Measurements from ENCODE around the gene LAMB3. TPM values are rescaled to one million over a fixed set of nuclear protein-coding genes. Genes with fewer than 3 reads are reported as not detected.
"Not testable (repeated sequence)": the region's sequence is repeated elsewhere in the genome, so short reads cannot be mapped to it uniquely, and the experiment has no call there.

The LAMB3 gene
- 1 to 10 TPM; 3.1 to 4.2 TPM for total RNA-seq

- DNase-seq = no peak
- Mint-ChIP-seq H3K27me3 (no peaks in the 10 kb centered on the region), H3K9me3 (ENCODE audit: low read depth) (no peaks in the 10 kb centered on the region), H3K27ac (peak within 1 kb of the TSS; percentile 73), H3K4me3 (no peak within 1 kb of the TSS), H3K36me3 (ENCODE audit: low read depth) (no peaks in the 10 kb centered on the region), H3K4me1 (peaks cover 54% of the 10 kb centered on the region)
- ATAC-seq = no peak
- intact Hi-C loops (cut with DNase I, micrococcal nuclease) = loop anchor here (2.0 to 5.0 kb wide), 2 partner anchors 95 to 100 kb away; no protein-coding TSS in a partner anchor
- ChIA-PET POLR2A (no interaction called here), CTCF (interaction anchor here (0.8 to 4.1 kb wide), 7 partner anchors 13 to 96 kb away, joined by 4 to 12 read pairs (median 7); no protein-coding TSS in a partner anchor)
Observed at GRCh38 chr1:209652121-209652735, at the start of gene LAMB3. TSS of gene LAMB3 (minus strand) at chr1:209652425. CDS start at chr1:209650944, 1,481 bp downstream.

GRCh38 chr1:209700686-209701085 is 48.5 kb upstream of the LAMB3 start:
- DNase-seq; H3K27me3 Mint-ChIP-seq; intact Hi-C loops (cut with DNase I, micrococcal nuclease); POLR2A ChIA-PET; H3K9me3 Mint-ChIP-seq (ENCODE audit: low read depth); H3K4me3 Mint-ChIP-seq; ATAC-seq; H3K36me3 Mint-ChIP-seq (ENCODE audit: low read depth); H3K27ac Mint-ChIP-seq: not testable (repeated sequence)
- CTCF ChIA-PET = interaction anchor here (0.7 to 1.1 kb wide), 2 partner anchors 34 to 55 kb away, joined by 3 read pairs; no protein-coding TSS in a partner anchor
- H3K4me1 Mint-ChIP-seq = peaks cover 50% of the 10 kb centered on the region

GRCh38 chr1:209697126-209697525 is 44.9 kb upstream of the LAMB3 start:
- no peaks in the 10 kb centered on the region for H3K27me3 Mint-ChIP-seq
- POLR2A ChIA-PET = no interaction called here
- peak overlapping the region; percentile 34 for H3K27ac Mint-ChIP-seq
- intact Hi-C loops (cut with DNase I, micrococcal nuclease) = no loop called here
- CTCF ChIA-PET = interaction anchor here (0.6 to 1.6 kb wide), 10 partner anchors 10 to 131 kb away, joined by 3 to 10 read pairs (median 4); no protein-coding TSS in a partner anchor
- DNase-seq (no peak), ATAC-seq (no peak)
- no peak overlapping the region for H3K4me3 Mint-ChIP-seq
- H3K4me1 Mint-ChIP-seq = peaks cover 45% of the 10 kb centered on the region
- no peaks in the 10 kb centered on the region for H3K9me3 Mint-ChIP-seq (ENCODE audit: low read depth)
- H3K36me3 Mint-ChIP-seq (ENCODE audit: low read depth) = no peaks in the 10 kb centered on the region

GRCh38 chr1:209696673-209697072 is 44.4 kb upstream of the LAMB3 start:
- no peaks in the 10 kb centered on the region for H3K36me3 Mint-ChIP-seq (ENCODE audit: low read depth)
- no peaks in the 10 kb centered on the region for H3K27me3 Mint-ChIP-seq
- H3K4me3 Mint-ChIP-seq = no peak overlapping the region
- CTCF ChIA-PET = interaction anchor here (0.7 to 1.6 kb wide), 10 partner anchors 9 to 130 kb away, joined by 3 to 10 read pairs (median 4); no protein-coding TSS in a partner anchor
- intact Hi-C loops (cut with DNase I, micrococcal nuclease) = no loop called here
- no peak for DNase-seq
- no peak for ATAC-seq
- POLR2A ChIA-PET = no interaction called here
- peaks cover 44% of the 10 kb centered on the region for H3K4me1 Mint-ChIP-seq
- no peaks in the 10 kb centered on the region for H3K9me3 Mint-ChIP-seq (ENCODE audit: low read depth)
- peak overlapping the region; percentile 64 for H3K27ac Mint-ChIP-seq

- H3K36me3 Mint-ChIP-seq (ENCODE audit: low read depth) = no peaks in the 10 kb centered on the region
- POLR2A ChIA-PET = no interaction called here
- CTCF ChIA-PET = interaction anchor here (0.7 to 4.0 kb wide), 28 partner anchors 9 to 178 kb away, joined by 3 to 23 read pairs (median 4); partner anchors contain the start of genes G0S2, HSD11B1 and LAMB3
Observed at GRCh38 chr1:209692745-209693504, 40.7 kb upstream of the LAMB3 start.

GRCh38 chr1:209692296-209692695 is 40.1 kb upstream of the LAMB3 start:
- Mint-ChIP-seq H3K27ac (peak overlapping the region; percentile 35), H3K36me3 (ENCODE audit: low read depth) (no peaks in the 10 kb centered on the region), H3K4me1 (peaks cover 42% of the 10 kb centered on the region), H3K4me3 (no peak overlapping the region), H3K27me3 (no peaks in the 10 kb centered on the region), H3K9me3 (ENCODE audit: low read depth) (no peaks in the 10 kb centered on the region)
- DNase-seq = no peak
- CTCF ChIA-PET = interaction anchor here (0.8 to 4.0 kb wide), 16 partner anchors 10 to 126 kb away, joined by 3 to 23 read pairs (median 6); partner anchors contain the start of genes G0S2, HSD11B1 and LAMB3
- intact Hi-C loops (cut with DNase I, micrococcal nuclease) = loop anchor here (2.0 to 5.0 kb wide), 4 partner anchors 45 to 135 kb away; partner anchors contain the start of gene UTP25 (in 1 of the 2)
- POLR2A ChIA-PET = no interaction called here
- ATAC-seq = no peak

More at GRCh38 chr1:209692745-209693504, 40.7 kb upstream of the LAMB3 start:
- DNase-seq (peak; percentile 88), ATAC-seq (peak; percentile 68)
- Mint-ChIP-seq H3K4me3 (no peak overlapping the region), H3K27me3 (no peaks in the 10 kb centered on the region), H3K9me3 (ENCODE audit: low read depth) (no peaks in the 10 kb centered on the region), H3K27ac (peak overlapping the region; percentile 43), H3K4me1 (peaks cover 40% of the 10 kb centered on the region)
- intact Hi-C loops (cut with DNase I, micrococcal nuclease) = loop anchor here (1.0 to 5.0 kb wide), 9 partner anchors 46 to 134 kb away; partner anchors contain the start of gene UTP25 (in 1 of the 2)

GRCh38 chr1:209691237-209691636 is 39.0 kb upstream of the LAMB3 start:
- H3K4me1 Mint-ChIP-seq = peaks cover 42% of the 10 kb centered on the region
- H3K9me3 Mint-ChIP-seq (ENCODE audit: low read depth) = no peaks in the 10 kb centered on the region
- no peaks in the 10 kb centered on the region for H3K36me3 Mint-ChIP-seq (ENCODE audit: low read depth)
- intact Hi-C loops (cut with DNase I, micrococcal nuclease) = loop anchor here in 1 of 2 experiments (5.0 kb wide), 1 partner anchor 136 kb away; the partner anchor contains the start of gene UTP25
- no peak overlapping the region for H3K4me3 Mint-ChIP-seq
- ChIA-PET CTCF (interaction anchor here (0.9 to 4.0 kb wide), 16 partner anchors 9 to 125 kb away, joined by 3 to 21 read pairs (median 4); partner anchors contain the start of genes G0S2 and LAMB3), POLR2A (interaction anchor here (0.6 kb wide), 1 partner anchor 62 kb away, joined by 4 read pairs; no protein-coding TSS in a partner anchor)
- H3K27ac Mint-ChIP-seq = no peak overlapping the region
- no peaks in the 10 kb centered on the region for H3K27me3 Mint-ChIP-seq
- DNase-seq = no peak
- no peak for ATAC-seq

- Mint-ChIP-seq H3K4me3 (no peak overlapping the region), H3K9me3 (ENCODE audit: low read depth) (no peaks in the 10 kb centered on the region), H3K36me3 (ENCODE audit: low read depth) (no peaks in the 10 kb centered on the region), H3K27me3 (no peaks in the 10 kb centered on the region), H3K27ac (no peak overlapping the region), H3K4me1 (peaks cover 57% of the 10 kb centered on the region)
- CTCF ChIA-PET = interaction anchor here (0.8 to 2.7 kb wide), 10 partner anchors 13 to 120 kb away, joined by 3 to 12 read pairs (median 3); no protein-coding TSS in a partner anchor
- POLR2A ChIA-PET = interaction anchor here (0.6 kb wide), 1 partner anchor 8 kb away, joined by 3 read pairs; no protein-coding TSS in a partner anchor
- no peak for DNase-seq
- intact Hi-C loops (cut with DNase I, micrococcal nuclease) = loop anchor here in 1 of 2 experiments (2.0 kb wide), 1 partner anchor 15 kb away; the partner anchor contains the start of gene G0S2
- no peak for ATAC-seq
Observed at GRCh38 chr1:209689477-209689876, 37.3 kb upstream of the LAMB3 start.

GRCh38 chr1:209688746-209689234 is 36.6 kb upstream of the LAMB3 start:
- intact Hi-C loops (cut with DNase I, micrococcal nuclease) = loop anchor here in 1 of 2 experiments (2.0 kb wide), 1 partner anchor 14 kb away; the partner anchor contains the start of gene G0S2
- no peak for DNase-seq
- Mint-ChIP-seq H3K9me3 (ENCODE audit: low read depth) (no peaks in the 10 kb centered on the region), H3K4me3 (no peak overlapping the region), H3K27ac (no peak overlapping the region), H3K36me3 (ENCODE audit: low read depth) (no peaks in the 10 kb centered on the region), H3K4me1 (peaks cover 56% of the 10 kb centered on the region), H3K27me3 (no peaks in the 10 kb centered on the region)
- ChIA-PET CTCF (interaction anchor here (0.5 to 2.7 kb wide), 10 partner anchors 14 to 119 kb away, joined by 3 to 12 read pairs (median 4); no protein-coding TSS in a partner anchor), POLR2A (no interaction called here)
- no peak for ATAC-seq

- peak overlapping the region; percentile 45 for H3K4me3 Mint-ChIP-seq
- peak overlapping the region; percentile 39 for H3K27ac Mint-ChIP-seq
- no peaks in the 10 kb centered on the region for H3K9me3 Mint-ChIP-seq (ENCODE audit: low read depth)
- ATAC-seq (peak; percentile 36), DNase-seq (no peak)
- no peaks in the 10 kb centered on the region for H3K36me3 Mint-ChIP-seq (ENCODE audit: low read depth)
- peaks cover 44% of the 10 kb centered on the region for H3K4me1 Mint-ChIP-seq
- intact Hi-C loops (cut with DNase I, micrococcal nuclease) = no loop called here
- H3K27me3 Mint-ChIP-seq = no peaks in the 10 kb centered on the region
- POLR2A ChIA-PET = no interaction called here
- CTCF ChIA-PET = interaction anchor here (0.7 to 2.5 kb wide), 10 partner anchors 42 to 119 kb away, joined by 3 to 8 read pairs (median 4); partner anchors contain the start of gene TRAF3IP3
Observed at GRCh38 chr1:209686322-209686721, 34.1 kb upstream of the LAMB3 start.
